GM18909 (cell line): ENCODE measurements around the gene FIZ1.

Source experiments
- ATAC-seq: cut with Tn5 transposase; IDR thresholded peaks from one replicate; pipeline ENCODE4 v1.9.1; 2021; ENCODE audit warnings: mild to moderate bottlenecking; ENCODE audit not compliant: unreplicated experiment, poor library complexity

Gene FIZ1, protein sequence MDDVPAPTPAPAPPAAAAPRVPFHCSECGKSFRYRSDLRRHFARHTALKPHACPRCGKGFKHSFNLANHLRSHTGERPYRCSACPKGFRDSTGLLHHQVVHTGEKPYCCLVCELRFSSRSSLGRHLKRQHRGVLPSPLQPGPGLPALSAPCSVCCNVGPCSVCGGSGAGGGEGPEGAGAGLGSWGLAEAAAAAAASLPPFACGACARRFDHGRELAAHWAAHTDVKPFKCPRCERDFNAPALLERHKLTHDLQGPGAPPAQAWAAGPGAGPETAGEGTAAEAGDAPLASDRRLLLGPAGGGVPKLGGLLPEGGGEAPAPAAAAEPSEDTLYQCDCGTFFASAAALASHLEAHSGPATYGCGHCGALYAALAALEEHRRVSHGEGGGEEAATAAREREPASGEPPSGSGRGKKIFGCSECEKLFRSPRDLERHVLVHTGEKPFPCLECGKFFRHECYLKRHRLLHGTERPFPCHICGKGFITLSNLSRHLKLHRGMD

GRCh38 chr19:55599468-55599841 is at the start of gene FIZ1:
Gene FIZ1, minus strand, starts transcription at chr19:55599517. Its CDS starts 1,652 bp downstream, at chr19:55597865.
- ATAC-seq, result peak; percentile 59

DNA sequence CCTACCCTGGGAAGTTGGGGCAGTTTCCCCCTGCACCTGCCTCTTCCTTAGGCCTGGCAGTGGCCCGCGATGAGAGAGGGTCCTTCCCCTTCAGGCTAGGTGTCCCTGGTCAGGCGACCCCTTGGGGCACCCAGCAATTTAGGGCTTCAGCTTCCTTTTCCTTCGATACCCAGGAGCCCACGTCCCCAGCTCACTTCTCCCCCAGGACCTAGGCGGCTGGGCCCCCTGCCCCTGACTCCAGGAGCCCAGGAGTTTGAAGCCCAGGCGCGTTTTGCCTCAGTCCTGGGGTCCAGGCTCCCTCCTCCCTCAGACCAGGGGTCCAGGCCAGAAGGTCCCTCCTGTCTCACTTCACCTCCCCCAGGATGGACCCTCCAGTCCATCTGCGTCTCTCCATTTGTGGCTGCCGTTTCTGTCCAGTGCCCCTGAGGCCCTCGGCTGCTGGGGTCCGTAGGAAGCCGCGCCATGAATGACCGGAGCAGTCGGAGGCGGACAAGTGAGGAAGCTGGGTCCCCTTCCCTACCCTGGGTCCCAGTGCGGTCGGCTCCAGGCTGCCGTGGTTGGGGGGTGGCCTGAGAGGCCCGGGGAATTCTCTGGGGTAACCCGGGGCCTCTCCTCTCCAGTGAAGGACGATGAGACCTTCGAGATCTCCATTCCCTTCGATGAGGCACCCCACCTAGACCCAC is 49.4 kb upstream of the FIZ1 start:
- ATAC-seq, result no peak

DNA sequence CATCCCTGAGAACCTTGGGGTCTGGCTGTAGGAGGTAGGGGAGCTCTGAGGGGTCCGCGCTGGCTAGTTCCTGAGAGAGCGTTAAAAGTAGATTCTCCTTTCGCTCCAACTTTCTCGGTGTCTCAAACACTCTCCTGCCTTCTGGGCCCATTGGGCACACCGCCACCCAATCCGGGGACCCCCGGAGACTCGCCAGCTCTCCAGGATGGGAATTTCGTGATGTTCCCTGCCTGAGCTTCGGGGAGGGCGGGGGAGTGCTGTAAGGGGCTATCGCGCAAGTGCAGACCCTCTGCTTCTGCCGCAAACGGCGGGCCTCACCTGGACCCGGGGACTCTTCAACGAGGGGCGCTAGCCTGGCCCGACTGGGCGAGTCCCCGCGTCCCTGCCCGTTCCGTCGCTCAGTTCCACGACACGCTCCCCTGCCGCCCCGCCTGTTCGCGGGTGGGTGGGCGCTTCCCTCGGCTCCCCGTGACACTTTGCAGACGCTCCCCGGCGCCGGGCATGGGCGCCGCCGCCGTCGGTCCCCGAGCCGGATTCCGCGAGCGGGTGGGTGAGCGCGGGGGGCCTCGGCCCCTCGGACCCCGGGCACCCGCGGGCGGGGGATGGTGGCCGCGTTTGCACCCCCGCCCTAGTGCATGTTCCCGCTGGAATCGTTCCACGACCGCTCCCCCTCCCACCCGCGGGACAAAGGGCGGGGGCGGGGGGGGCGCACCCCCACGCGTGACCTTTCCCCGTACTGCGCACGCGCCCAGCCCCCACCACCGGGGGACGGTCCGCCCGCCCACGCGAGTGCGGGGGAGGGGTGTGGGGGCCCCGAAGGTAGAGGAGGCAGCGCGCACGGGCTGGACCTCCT is 48.6 kb upstream of the FIZ1 start, which contains the start of gene CCDC106:
Gene CCDC106 (plus strand): TSS at position 481 of the 853 bp plus-strand sequence. CDS start 835 bp downstream, outside the sequence.
- no peak for ATAC-seq

DNA sequence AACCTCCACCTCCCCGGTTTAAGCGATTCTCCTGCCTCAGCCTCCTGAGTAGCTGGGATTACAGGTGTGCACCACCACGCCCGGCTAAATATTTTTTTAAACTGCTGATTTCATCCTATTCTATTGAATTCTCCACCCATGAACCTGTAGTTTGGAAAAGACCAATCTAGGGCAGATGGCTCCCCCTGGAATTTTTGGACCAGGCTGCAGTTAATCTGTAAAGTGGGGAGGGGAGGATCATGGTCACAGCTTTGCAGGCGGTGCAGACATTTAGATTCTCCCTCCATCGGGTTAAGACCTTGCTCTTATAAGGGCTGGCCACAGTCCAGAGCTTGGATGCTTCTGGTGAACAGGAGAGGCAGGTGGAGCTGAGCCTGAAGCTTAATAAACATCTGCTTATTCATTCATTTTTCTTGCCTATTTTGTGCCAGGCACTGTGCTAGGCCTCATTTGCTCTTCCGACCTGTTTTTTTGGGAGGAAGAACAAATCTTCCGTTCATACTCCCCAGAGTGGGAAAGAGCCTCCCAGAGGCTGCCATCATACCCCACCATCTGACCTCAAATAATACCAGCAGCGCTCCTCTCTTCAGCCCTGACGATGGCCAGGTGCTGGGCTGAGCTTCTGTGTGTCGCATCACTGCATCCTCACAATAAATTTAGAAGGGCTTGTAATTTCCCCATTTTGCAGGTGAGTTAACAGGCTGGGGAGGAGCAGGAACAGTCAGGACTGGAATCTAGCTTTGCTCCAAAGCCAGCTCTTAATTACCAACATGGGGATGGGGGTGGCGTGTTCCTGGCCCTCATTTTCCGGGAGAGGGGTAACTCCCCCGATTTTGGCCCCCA is 47.8 kb upstream of the FIZ1 start:
- no peak for ATAC-seq

GRCh38 chr19:55645512-55645881 is 46.2 kb upstream of the FIZ1 start:
- no peak for ATAC-seq

- ATAC-seq, result no peak
These were observed 45.7 kb upstream of the FIZ1 start for GRCh38 chr19:55644842-55645511.

GRCh38 chr19:55644191-55644833 is 45.0 kb upstream of the FIZ1 start:
- ATAC-seq, result no peak

DNA sequence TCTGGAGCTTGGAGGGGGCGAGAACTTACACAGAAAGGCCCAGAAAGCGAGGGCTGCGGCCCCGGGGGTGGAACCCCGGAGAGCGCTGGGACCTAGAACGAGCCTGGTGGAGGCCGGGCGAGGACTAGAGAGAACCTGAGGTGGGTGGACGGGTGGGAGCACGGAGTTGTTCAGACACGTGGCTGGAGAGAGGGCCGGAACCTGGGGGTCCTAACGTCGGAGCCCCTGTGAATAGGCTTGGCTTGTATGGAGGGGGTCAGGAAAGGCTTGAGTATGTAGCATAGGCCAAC is 44.5 kb upstream of the FIZ1 start:
- ATAC-seq, result no peak

DNA sequence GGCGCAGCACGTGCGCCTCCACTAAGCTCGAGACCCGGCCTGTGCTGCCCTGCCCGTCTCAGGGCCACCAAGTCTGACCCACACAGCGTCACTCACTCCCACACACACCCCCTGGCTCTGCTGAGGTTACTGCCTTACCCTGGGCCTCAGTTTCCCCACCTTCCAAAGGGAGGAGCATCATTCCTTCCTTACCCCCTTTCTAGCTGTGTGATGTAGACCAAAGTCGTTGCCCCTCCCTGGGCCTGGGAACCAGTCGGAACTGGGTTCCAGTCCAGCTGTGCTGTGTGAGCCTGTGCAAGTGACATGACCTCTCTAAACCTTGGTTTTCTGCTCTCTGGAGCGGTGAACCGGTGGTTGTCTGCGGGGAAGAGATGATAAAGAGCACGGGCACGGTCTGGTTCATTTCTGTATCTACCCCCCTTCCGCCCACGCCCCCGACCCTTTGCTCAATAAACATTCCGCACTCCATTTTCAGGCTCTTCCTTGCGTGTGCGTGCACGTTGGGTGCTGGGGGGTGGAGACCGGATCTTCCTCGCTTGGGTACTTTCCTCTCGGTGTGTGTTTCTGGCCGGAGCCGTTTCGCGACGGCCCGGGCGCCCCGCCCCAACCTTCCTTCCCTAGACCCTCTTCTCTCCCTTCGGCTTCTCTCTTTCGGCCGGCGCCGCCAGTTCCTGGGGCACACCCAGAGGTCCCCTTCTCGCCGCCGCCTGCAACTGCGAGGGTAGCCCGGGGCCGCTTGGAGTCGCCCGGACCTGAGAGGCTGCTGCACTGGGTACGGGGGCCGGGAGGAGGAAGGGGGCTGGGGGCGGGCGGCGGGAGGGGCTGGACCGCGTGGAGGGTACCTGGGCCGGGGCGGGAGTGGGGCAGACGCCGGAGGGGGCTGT is 43.9 kb upstream of the FIZ1 start, which contains the start of gene ZNF581:
Gene ZNF581 (plus strand): TSS at position 647 of the 884 bp plus-strand sequence. CDS start 923 bp downstream, outside the sequence.
- peak; percentile 40 for ATAC-seq

GRCh38 chr19:55642153-55643002 is 43.1 kb upstream of the FIZ1 start:
- ATAC-seq, result no peak

GRCh38 chr19:55641426-55642152 is 42.3 kb upstream of the FIZ1 start:
- no peak for ATAC-seq

- peak; percentile 39 for ATAC-seq
These were observed 41.5 kb upstream of the FIZ1 start, which contains the start of gene ZNF580 for GRCh38 chr19:55640577-55641425. Gene ZNF580, plus strand, starts transcription at chr19:55641002. Its CDS starts 1,507 bp downstream, at chr19:55642509.

DNA sequence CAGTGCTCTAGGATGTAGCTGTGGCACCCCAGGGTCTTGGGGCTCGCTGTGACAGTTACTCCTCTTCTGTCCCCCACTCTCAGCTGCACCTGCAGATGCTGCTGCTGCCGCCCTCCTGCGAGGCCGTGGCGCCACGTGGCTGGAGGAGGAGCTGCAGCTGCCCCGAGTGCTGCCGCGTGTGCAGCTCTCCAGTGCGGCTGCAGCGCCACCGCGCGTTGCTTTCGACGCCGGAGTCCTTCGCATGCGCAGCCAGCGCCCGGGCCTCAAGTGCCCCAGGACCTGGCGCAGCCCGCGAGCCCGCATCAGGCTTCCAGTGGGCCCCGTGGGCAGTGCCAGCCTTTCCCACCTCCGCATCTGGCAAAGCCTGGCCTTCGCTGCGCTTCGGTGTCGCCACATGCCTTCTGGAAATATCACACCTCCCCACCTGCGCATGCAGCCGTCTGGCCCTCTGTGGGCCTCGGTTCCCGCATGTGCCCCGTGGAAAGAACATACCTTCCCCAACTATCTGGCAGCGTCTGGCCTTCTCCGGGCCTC is 40.8 kb upstream of the FIZ1 start:
- ATAC-seq, result no peak

- ATAC-seq, result no peak
These were observed 39.6 kb upstream of the FIZ1 start for GRCh38 chr19:55638864-55639359.

GRCh38 chr19:55637534-55637933 is 38.2 kb upstream of the FIZ1 start:
- no peak for ATAC-seq
